Mesodermal cell (in vitro differentiated cells): ENCODE results near the gene GCNT1.
"Not testable (repeated sequence)": the region's sequence is repeated elsewhere in the genome, so short reads cannot be mapped to it uniquely, and the experiment has no call there.

Experiments used
- H3K27ac ChIP-seq: 2 replicates; pipeline ENCODE4 v1.7.0; 2013; ENCODE audit warnings: mild to moderate bottlenecking, low read depth, low read length, moderate library complexity; ENCODE audit not compliant: severe bottlenecking
- H3K36me3 ChIP-seq: 2 replicates; pipeline ENCODE4 v1.7.1; 2013; ENCODE audit warnings: mild to moderate bottlenecking, low read length, moderate library complexity; ENCODE audit not compliant: control insufficient read depth, insufficient read depth
- H3K4me1 ChIP-seq: one replicate; pipeline ENCODE4 v1.7.1; 2013; ENCODE audit warnings: mild to moderate bottlenecking, low read length; ENCODE audit not compliant: insufficient read depth, control insufficient read depth, poor library complexity, severe bottlenecking
- H3K4me3 ChIP-seq: 2 replicates; pipeline ENCODE4 v1.7.0; 2013; ENCODE audit warnings: low read length, control low read depth, mild to moderate bottlenecking; ENCODE audit not compliant: insufficient read depth, poor library complexity, severe bottlenecking; ENCODE audit errors: extremely low read depth
- H3K9me3 ChIP-seq: 2 replicates; pipeline ENCODE4 v1.7.1; 2013; ENCODE audit warnings: mild to moderate bottlenecking, low read length, moderate library complexity; ENCODE audit not compliant: control insufficient read depth
- WGBS, 2 experiments: methylation state at CpG; one replicate each; pipeline ENCODE4 v1.1.5; 2013; ENCODE audit warnings: missing lambda C conversion rate in 2 of 2; ENCODE audit not compliant: insufficient coverage in 2 of 2; 5-methylcytosine and 5-hydroxymethylcytosine counted together

GCNT1 gene

GRCh38 chr9:76425677-76426453 is 33.1 kb upstream of the GCNT1 start:
- no peaks in the 10 kb centered on the region for H3K4me1 ChIP-seq
- H3K27ac ChIP-seq, result no peak overlapping the region
- no peak overlapping the region for H3K4me3 ChIP-seq
- 90 to 97% methylated on average over 6 of the region's 8 CpGs for WGBS, 2 experiments
- H3K9me3 ChIP-seq, result no peaks in the 10 kb centered on the region
- H3K36me3 ChIP-seq, result no peaks in the 10 kb centered on the region

DNA sequence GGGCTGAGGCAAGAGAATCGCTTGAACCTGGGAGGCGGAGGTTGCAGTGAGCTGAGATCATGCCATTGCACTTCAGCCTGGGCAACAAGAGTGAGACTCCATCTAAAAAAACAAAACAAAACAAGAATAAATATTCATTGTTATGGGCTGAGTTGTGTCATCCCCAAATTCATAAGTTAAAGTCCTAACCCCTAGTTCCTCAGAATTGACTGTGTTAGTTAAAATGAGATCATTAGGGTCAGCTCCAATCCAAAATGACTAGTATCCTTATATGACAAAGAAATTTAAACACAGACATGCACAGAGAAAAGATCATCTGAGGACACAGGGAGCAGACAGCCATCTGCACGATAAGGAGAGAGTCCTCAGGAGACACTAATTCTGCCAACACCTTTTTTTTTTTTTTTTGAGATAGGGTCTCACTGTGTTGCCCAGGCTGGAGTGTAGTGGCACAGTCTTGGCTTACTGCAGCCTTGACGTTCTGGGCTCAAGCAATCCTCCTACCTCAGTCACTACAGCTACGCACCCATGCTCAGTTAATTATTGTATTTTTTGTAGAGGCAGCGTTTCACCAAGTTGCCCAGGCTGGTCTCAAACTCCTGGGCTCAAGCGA is 32.1 kb upstream of the GCNT1 start:
- Histone ChIP-seq H3K9me3 (no peaks in the 10 kb centered on the region), H3K36me3 (no peaks in the 10 kb centered on the region), H3K4me1 (no peaks in the 10 kb centered on the region), H3K27ac (no peak overlapping the region), H3K4me3 (no peak overlapping the region)
- 92 to 95% methylated on average over 2 to 4 of the region's 7 CpGs for WGBS, 2 experiments

DNA sequence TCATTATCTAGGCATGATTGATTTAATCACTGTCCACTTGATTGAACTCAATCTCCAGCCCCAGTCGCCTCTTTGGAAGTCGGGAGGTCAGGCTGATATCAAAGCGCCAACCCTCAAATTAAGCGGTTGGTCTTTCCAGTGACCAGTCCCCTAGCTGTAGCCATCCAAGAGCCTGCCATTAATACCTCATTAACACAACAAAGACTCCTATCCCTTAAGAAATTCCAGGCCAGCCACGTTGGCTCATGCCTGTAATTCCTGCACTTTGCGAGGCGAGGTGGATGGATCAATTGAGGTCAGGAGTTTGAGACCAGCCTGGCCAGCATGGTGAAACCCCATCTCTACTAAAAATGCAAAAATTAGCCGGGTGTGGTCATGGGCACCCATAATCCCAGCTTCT is 27.4 kb upstream of the GCNT1 start:
- no peak overlapping the region for H3K4me3 ChIP-seq
- H3K27ac ChIP-seq, result no peak overlapping the region
- H3K4me1 ChIP-seq, result no peaks in the 10 kb centered on the region
- WGBS, 2 experiments, result 74 to 87% methylated on average over 6 to 7 of the region's 8 CpGs
- H3K9me3 ChIP-seq, result peaks cover 3% of the 10 kb centered on the region
- no peaks in the 10 kb centered on the region for H3K36me3 ChIP-seq

GRCh38 chr9:76433406-76433805 is 25.6 kb upstream of the GCNT1 start:
- WGBS, 2 experiments, result 89 to 97% methylated on average over 4 to 5 of the region's 5 CpGs

GRCh38 chr9:76433836-76434235 is 25.1 kb upstream of the GCNT1 start:
- H3K9me3 ChIP-seq, result peaks cover 3% of the 10 kb centered on the region
- H3K4me3 ChIP-seq, result no peak overlapping the region
- no peak overlapping the region for H3K27ac ChIP-seq
- no peaks in the 10 kb centered on the region for H3K4me1 ChIP-seq
- no CpG with 5 or more reads among the region's 3 CpGs for WGBS, 2 experiments
- H3K36me3 ChIP-seq, result no peaks in the 10 kb centered on the region

More at GRCh38 chr9:76433406-76433805, 25.6 kb upstream of the GCNT1 start:
- H3K36me3 ChIP-seq, result no peaks in the 10 kb centered on the region
- no peaks in the 10 kb centered on the region for H3K4me1 ChIP-seq
- no peak overlapping the region for H3K4me3 ChIP-seq
- H3K27ac ChIP-seq, result no peak overlapping the region
- H3K9me3 ChIP-seq, result peaks cover 3% of the 10 kb centered on the region

DNA sequence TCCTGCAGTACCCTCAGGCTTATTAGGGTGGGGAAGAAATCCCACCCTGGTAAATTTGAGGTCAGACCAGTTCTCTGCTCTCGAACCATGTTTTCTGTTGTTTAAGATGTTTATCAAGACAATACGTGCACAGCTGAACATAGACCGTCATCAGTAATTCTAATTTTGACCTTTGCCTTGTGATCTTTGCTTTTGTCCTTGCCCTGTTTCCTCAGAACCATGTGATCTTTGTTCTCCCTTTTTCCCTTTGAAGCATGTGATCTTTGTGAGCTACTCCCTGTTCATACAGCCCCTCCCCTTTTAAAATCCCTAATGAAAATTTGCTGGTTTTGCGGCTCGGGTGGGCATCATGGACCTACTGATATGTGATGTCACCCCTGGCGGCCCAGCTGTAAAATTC is 24.1 kb upstream of the GCNT1 start:
- H3K9me3 ChIP-seq, H3K27ac ChIP-seq, H3K4me3 ChIP-seq, H3K4me1 ChIP-seq, H3K36me3 ChIP-seq: not testable (repeated sequence)
- 90 to 100% methylated on average over 5 to 6 of the region's 6 CpGs for WGBS, 2 experiments

DNA sequence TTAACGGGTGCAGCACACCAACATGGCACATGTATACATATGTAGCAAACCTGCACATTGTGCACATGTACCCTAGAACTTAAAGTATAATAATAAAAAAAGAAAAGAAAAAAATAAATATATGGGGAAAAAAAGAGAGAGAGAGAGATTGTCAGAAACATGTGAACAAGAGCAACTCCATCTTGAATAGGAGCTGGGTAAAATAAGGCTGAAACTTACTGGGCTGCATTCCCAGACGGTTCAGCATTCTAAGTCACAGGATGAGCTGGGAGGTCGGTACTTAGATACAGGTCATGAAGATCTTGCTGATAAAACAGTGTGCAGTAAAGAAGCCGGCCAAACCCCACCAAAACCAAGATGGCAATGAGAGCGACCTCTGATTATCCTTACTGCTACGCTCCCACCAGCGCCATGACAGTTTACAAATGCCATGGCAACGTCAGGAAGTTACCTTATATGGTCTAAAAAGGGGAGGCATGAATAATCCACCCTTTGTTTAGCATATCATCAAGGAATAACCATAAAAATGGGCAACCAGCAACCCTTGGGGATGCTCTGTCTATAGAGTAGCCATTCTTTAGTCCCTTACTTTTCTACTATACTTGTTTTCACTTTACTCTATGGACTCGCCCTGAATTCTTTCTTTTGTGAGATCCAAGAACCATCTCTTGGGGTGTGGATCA is 21.8 kb upstream of the GCNT1 start:
- H3K27ac ChIP-seq, result not testable (repeated sequence)

DNA sequence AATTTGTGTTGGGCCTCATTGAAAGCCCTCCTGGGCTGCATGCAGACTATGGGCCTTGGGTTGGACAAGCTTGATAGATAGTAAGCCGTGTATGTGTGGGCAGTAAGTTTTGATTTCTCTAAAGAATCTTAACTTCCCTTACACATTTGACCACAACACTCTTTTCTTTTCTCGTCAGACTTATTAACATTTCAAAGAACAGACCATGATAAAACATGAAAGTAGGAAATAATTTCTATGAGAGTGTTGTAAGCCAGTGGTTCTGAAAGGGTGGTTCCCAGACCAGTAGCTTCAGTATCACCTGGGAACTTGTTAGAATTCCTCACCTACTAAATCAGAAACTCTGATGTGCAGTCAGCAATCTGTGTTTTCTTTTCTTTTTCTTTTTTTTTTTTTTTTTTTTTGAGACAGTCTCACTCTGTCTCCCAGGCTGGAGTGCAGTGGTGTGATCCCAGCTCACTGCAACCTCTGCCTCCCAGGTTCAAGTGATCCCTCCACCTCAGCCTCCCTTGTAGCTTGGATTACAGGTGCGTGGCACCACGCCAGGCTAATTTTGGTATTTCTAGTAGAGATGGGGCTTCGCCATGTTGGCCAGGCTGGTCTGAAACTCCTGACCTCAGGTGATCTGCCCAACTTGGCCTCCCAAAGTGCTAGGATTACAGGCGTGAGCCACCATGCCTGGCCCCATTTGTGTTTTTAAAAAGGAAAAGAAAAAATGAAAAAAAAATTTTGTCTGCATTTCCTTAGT is 20.0 kb upstream of the GCNT1 start:
- Histone ChIP-seq H3K4me3 (no peak overlapping the region), H3K4me1 (peaks cover 4% of the 10 kb centered on the region), H3K36me3 (no peaks in the 10 kb centered on the region), H3K27ac (no peak overlapping the region), H3K9me3 (peaks cover 6% of the 10 kb centered on the region)
- 86 to 87% methylated on average over 2 to 4 of the region's 6 CpGs for WGBS, 2 experiments

More for the DNA sequence above, 21.8 kb upstream of the GCNT1 start:
- 82 to 97% methylated on average over 3 to 7 of the region's 9 CpGs for WGBS, 2 experiments
- H3K36me3 ChIP-seq, H3K4me1 ChIP-seq, H3K4me3 ChIP-seq, H3K9me3 ChIP-seq: not testable (repeated sequence)

DNA sequence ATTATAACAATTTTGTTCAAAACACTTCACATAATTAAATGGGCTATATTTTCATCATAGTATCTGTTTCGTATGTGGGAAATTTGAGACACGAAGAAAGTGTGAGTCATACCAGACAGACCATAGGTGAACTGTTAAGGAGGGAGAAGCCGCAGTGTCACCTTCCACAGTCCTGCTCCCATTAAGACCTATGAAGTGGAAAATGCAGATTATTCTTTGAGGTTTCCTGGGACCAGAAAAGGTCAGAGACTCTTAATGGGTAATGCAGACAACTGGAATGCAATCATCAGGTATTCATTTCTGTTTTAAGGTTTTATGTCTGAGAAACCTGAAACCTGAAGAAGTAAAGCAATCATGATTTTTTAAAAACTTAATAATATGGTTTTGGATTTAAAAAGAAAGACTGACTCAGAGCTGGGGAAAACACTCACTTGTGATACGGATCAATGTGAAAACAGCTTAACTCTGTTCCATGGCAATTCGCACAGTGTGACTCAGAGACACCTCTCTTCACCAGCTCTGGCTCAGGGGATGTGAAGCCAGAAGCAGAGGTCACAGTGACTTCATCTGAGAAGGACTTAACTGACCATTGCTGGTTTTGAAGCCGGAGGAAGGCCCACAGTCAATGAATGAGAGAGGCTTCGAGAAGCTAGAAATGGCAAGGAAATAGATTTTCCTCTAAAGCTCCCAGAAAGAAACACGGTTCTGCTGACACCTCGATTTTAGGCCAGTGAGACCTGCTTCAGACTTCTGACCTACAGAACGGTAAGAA is 17.2 kb upstream of the GCNT1 start:
- H3K4me1 ChIP-seq, result peaks cover 4% of the 10 kb centered on the region
- H3K27ac ChIP-seq, result peak overlapping the region; percentile 63
- no peak overlapping the region for H3K4me3 ChIP-seq
- H3K9me3 ChIP-seq, result peaks cover 3% of the 10 kb centered on the region
- WGBS, 2 experiments, result 92 to 93% methylated on average over 8 to 10 of the region's 10 CpGs
- H3K36me3 ChIP-seq, result no peaks in the 10 kb centered on the region

DNA sequence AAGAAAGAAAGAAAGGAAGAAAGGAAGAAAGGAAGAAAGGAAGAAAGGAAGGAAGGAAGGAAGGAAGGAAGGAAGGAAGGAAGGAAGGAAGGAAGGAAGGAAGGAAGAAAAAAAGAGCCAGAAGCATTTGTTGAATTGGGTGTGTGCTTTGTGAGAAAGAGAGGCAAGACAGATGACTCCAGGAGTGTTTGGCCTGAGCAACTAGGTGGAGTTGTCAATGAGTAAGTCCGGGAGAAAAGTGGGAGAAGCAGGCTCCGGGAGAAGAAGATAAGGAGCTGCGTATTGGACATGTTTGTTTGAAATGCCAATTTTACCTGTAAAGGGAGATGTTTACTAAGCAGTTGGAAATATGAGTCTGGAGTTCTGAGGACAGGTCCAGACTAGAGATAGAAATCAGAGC is 15.1 kb upstream of the GCNT1 start:
- Histone ChIP-seq H3K4me3 (no peak overlapping the region), H3K9me3 (peaks cover 3% of the 10 kb centered on the region), H3K27ac (no peak overlapping the region), H3K36me3 (no peaks in the 10 kb centered on the region), H3K4me1 (peaks cover 4% of the 10 kb centered on the region)
- 94 to 100% methylated on average over 3 of the region's 3 CpGs for WGBS, 2 experiments
